HG03280 (cell line): ENCODE measurements around the gene VPS13D.

Source experiments
- ATAC-seq: cut with Tn5 transposase; IDR thresholded peaks from one replicate; pipeline ENCODE4 v1.9.1; 2021; ENCODE audit warnings: mild to moderate bottlenecking, moderate library complexity; ENCODE audit not compliant: unreplicated experiment

Gene VPS13D

DNA sequence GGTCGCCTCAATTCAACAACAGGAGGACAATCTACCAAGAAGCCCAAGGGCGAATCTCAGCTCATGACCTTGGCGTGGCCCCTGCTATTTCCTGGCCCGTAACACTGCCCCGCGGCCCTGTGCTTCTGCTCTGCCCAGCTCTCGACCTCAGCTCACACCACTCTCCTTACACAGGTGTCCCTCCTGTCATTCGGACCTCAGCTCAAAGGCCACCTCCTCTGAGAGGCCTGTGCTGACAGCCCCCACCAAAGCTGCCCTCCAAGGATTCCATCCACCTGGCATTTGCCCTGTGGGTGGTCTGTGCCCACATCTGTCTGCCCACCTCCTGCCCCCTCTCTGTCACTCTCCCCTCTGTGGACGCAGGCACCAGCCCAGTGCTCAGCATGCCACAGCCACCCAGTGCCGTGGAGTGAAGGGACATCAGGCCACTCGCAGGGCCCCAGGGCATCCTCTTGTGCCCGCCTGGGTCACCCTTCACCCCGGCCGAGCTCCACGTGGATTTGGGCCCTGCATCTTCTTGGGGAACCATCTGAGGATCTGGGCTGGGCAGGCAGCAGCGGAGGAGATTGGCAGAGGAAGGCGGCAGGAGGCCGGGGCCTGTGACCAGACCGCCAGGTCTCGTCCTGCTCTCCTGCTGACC, 317.9 kb downstream of the VPS13D start:
- ATAC-seq, result no peak

DNA sequence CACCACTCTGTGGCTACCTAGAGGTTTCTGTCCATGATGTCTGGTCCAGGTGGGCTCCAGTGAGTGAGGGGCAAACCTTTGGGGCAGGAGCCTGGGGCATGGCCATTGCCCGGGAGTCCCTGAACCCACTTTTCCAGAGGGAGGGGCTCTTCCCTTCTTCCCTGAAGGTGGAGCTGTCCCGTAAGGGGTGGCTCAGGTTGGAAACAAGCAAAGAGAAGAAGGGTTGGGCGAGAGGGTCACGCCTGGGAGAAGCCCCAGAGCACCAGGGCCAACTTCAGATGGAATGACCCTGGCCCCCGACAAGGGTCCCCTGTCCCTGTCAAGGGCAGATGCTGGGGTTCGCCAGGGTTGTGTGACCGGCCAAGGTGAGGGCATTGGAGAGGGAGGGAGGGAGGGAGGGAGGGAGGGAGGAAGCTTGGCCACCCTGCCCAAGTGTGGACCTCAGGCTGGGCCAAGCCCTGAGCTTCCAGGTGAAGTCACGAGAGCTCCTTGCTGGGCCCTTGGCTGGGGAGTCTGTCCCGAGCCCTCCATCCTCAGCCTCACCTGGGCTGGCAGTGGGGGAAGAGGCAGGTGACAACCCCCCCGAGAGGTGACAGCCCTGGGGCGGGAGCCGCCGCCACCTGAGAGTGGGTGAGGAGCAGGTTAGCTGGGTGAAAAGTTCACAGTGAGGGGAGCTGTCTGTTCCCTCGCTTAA, 318.6 kb downstream of the VPS13D start:
- no peak for ATAC-seq

DNA sequence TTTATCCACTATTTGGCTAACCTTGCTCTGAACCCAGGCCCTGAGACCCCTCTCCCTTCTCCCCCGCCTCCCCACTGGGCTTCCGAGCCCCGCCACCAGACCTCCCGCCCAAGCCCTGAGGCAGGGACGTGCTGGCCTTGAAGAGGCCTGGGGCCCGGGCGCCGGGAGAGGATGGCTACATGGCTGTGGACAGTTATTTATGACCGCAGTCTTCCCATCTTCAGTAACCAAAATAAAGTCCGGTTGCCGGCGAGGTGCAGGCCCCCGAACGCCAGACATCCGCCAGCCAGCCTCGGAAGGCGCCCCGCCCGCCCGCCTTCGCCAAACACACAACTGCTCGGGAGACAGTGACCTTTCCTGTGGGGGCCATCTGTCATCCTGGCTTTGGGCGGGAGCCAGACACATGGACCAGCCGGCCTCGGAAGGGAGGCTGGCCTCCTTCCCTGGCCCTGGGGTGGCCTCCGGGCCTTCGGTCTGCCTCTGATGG, 319.2 kb downstream of the VPS13D start:
- no peak for ATAC-seq

DNA sequence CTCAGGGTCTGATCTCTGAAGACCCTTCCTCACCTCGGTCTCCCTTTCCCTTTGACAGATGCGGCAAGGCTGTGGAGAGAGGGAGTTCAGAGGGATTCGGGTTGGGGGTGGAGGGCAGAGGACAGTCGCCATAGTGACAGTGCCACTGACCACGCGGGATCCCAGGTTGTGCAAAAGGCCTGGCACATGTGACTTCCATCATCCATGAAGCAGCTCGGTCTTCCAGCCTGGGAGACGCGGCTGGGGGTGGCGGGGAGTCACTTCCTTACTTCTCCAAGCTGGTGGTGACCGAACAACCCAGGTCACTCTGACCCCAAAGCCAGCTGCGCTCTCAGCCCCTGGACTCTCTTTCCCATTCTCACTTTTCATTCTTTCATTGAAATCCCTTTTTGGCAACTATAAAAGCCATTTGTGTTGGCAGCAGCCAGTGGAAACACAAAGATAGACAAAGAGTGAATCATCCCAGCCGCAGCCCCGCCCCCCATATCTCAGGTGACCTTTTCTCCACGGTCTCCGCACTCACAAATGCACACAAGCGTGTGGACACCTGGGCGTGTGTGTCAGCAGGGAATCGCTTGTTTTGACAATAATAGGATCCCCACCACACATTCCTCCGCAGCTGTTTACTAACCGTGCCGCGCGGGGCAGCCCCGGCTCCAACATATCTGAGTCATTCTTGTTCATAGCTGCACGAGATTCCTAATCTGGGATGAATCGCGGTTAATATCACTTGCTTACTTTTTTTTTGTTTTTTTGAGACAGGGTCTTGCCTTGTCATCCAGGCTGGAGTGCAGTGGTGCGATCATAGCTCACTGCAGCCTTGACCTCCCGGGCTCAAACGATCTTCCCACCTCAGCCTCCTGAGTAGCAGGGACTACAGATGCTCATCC, 319.9 kb downstream of the VPS13D start:
- ATAC-seq, result no peak

DNA sequence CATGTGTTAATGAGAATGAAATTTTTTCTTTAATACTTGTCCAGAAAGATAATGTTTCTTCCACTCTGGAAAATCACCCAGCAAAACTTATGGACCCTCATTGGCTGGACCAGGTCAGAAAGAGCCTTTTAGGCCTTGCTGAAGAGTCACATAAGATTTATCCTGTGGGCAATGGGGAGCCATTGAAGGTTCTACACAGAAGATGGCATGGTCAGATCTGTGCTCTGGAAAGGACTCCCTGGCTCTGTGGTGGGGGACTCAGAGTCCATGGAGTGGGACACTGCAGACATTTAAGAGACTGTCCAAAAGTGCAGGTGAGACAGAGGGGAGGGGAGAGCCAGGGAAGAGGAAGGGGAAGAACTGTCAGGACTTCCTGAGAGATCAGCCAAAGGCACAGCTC, 321.8 kb downstream of the VPS13D start:
- ATAC-seq, result no peak

DNA sequence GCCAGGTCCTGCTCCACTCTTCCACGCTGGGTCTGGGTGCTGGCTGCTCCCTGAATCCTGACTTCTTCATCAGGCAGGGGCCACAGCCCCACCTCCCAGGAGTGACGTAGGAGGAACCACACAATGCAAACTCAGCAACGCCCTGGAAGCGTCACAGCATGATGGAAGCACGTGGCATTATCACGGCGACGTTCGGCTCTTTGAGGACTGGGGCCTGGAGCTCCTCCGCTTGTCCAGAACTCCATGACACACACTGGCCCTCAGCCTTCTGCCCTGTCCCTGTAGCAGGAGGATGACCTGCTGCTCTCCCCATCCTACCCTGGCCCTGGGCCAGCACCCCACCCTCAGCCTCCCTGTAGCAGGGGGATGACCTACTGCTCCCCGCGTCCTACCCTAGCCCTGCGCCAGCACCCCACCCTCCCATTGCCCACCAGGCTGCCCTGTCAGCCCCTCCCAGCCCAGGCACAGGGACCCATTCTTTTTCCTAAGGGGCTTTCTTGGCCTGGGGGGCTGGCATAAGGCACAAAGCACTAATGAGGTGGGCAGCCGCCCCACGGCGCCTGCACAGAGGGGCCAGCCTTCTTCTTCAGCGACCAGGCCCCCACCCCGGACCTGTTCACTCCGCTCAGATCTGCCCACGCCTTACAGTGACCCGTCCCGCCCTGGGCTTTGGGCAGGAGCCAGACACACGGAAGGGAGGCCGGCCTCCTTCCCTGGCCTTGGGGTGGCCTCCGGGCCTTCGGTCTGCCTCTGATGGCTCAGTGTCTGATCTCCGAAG, 322.5 kb downstream of the VPS13D start:
- no peak for ATAC-seq

DNA sequence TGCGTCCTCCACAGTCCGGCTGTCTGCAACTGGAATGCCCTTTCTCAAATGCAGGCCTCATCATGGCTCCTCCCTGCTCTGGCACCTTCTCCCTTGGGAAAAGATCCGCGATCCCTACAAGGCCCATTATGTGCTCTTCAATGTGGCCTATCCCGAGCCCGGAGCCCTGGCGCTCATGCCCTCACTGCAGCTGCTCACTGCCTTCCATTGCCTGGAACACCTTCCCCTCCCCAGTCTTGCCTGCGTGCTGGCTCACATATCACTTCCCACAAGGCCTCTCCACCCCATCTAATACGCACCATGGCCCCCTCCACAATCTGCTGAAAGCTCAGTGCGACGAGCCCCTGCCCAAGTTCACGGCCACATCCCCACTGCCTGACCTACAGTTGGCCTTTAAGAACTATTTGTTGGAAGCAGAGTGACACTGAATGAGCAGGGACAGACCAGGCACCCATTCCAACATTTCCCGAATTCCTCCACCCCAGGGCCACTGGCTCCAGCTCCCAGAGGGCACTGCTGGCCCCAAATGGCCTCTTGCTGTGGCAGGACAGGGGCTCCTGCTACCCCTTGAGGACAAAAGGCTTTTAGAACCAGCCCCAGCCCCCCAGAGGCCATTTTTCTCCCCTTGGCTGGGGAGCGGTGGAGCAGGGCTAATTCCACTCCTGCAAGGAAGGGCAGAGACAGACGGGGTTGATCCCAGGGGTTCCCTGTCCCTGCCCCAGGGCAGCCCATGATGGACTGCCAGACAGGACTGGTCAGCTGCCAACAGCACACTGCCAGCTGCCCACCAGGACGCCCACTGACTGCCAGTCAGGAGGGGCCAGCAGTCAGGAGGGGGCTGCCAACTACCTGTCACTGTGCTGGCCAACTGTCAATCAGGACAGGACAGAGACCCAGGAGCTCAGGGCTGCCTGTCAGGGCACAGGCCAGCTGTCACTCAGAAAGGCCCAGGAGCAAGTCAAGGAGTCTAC, 323.4 kb downstream of the VPS13D start:
- ATAC-seq, result no peak

DNA sequence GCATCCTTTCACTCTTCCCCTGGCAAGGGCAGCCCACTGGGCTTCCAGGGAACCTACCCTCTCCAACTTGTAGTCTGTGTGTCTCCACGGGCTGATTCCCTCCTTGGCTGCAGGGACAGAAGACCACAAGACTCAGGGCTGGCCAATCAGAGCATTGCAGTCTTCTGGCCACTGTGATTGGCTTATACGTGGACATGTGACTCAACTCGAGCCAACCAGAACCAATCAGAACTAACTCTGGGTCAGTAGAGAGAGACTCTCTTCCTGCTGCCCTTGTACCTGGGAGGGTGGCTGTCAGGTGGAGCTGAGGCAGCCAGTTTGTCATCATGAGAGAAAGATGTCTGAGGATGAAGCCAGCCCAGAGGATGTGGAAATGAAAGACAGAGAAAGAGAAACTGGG, 324.1 kb downstream of the VPS13D start:
- ATAC-seq, result no peak

DNA sequence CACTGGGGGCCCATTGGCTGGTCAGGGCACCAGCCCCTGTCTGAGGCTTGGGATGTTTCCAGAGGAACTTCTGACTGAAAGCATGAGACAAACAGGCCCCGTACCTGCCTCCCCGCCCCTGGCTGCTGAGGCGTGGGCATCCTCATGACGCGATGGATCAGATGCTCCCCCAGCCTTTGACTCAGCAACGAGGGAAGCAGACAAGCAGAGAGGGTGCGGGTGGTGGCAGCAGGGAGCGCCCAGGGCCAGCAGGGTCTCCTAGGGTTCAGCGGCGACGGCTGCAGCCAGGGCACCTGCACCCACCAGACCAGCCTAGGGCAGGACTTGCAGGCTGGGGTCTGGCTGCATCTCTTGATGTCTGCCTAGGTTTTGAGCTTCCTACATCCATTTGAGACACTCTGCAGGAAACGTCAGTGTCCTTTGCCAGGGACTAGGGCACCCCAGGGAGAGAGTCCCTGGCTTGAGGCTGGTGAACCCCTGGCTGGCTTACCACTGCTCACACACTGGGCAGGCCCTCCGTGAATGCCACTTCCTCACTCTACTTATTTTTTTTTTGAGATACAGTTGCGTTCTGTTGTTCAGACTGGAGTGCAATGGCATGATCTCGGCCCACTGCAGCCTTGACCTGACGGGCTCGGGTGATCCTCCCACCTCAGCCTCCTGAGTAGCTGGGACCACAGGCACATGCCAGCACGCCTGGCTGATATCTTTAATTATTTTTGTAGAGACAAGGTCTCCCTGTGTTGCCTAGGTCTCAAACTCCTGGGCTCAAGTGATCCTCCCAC, 324.9 kb downstream of the VPS13D start:
- ATAC-seq, result no peak

DNA sequence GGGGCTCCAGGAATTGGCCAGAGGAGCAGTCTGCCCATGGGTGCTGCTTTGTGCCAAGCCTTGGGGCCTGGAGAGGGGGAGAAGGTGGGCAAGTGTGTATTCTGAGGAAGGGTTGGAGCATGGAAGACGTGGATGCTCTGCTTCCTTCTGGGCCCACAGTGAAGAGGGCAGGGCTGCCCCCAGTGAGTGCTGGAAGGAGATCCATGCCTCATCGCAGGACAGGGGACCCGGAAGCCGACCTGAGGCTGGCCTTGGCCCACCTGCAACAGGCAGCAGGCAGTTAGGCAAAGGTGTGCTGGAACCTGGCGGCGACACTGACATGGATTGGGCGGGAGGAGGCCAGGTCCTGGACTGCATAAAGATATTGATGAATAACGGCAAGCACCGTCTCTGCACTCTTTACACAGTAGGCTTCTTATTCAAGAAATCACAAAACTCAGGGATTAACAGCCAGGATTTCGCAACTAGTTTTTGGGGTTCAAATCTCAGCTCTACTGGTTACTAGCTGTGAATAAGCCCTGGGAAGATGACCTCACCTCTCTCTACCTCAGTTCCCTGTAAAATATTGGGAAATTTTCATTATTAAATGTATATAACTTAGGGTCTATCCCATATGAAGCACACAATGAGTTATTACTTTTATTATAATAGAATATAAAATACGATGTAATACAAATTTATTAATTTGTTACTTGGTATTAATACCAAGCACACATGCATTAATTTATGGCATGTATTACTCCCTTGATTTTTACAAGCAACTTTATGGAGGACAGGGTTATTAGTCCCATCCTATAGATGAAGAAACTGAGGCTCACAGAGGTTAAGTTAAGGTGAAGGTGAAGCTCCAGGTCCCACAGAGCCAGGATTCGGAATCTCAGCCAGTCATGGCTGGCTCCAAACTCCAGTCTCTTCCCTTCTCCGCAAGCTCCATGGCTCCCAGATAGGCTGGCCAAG, 325.9 kb downstream of the VPS13D start:
- no peak for ATAC-seq

DNA sequence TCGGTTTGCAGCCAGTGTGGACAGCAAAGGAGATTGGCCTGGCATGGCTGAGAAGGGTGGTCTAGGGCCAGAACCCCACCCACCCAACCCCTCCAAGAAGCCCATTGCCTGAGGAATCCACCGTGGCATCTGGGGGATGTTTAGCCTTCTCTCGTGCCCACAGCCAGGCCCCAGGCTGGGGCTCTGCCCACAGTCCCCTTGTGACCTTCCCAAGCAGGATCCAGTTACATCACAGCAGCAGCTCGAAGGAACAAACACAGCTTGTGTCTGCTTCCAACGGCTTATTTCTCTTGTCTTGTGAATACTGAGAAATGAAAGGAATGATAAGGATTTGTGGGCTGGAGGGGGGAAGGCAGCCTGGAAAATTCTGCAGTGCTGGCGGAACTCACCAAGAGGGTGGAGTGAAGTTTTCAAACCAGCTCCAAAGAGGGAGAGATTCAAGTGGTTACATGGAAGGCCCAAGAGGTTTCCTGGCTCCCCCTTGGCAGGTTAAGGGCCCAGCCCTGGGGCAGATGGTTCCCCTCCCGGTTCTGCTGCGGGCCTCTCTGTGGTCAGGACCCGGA, 326.6 kb downstream of the VPS13D start:
- no peak for ATAC-seq

DNA sequence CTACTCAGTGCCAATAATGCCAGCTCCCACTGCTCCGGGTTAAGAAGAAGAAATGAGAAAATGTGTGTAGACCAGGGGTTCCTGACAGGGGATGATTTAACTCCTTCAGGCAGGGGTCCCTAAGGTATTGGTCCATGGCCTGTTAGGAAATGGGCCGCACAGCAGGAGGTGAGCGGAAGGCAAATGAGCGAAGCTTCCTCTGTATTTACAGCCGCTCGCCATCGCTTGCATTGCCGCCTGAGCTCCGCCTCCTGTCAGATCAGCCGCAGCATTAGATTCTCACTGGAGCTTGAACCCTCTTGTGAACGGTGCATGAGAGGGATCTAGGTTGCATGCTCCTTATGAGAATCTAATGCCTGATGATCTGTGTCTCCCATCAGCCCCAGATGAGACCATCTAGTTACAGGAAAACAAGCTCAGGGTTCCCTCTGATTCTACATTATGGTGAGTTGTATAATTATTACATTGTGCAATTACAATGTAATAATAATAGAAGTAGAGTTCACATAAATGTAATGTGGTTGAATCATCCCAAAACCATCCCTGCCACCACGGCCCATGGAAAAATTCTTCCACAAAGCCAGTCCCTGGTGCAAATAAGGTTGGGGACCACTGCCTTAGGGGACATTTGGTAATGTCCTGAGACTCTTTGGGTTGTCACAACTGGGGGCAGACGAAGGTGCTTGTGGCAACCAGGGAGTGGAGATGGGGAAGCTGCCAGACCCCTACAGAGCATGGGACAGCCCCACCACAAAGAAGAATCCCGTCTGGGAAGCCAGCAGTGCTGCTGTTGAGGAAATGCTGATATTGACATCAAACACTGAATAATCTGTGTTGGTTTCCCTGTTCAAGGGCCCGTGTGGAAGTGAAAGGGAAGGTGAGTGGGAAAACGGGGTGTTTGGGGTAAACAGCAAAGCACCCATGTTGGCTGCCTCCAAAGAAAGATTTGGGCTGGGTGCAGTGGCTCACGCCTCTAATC, 327.4 kb downstream of the VPS13D start:
- no peak for ATAC-seq

DNA sequence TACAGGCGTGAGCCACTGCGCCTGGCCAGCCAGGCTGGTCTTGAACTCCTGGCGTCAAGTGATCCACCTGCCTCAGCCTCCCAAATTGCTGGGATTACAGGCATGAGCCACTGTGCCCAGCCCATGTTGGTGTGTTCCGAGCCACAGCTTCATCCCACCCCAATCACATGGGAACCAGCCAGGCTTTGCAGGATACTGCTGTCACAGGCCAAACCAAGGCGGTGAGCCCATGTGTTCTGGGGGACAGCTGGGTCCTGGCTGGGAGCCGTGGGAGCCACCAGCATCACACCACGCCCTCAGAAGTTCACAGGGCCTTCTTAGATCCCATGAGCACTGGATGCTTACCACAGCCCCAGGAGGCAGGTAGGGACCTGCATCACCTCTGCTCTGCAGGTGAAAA, 331.3 kb downstream of the VPS13D start:
- ATAC-seq, result no peak
